DMS53 treated with DMSO at 0.1 percent for 48 hours (cell line): Measurements from ENCODE around the gene TPH1.
A peak's percentile ranks its signal among the peaks of the same experiment; 100 is the strongest.

Experiments used
- DNase-seq: peaks from one replicate; lab custom pipeline; 2025; ENCODE audit not compliant: unreplicated experiment; lab: John Stamatoyannopoulos, UW

TPH1 gene

GRCh38 chr11:18046116-18046777, at the start of gene TPH1:
Gene TPH1 (minus strand): TSS chr11:18046269. CDS start chr11:18040762, 5,507 bp downstream.
- peak; percentile 61 for DNase-seq

- no peak for DNase-seq
These were observed 47.9 kb upstream of the TPH1 start for GRCh38 chr11:18093959-18094358.

GRCh38 chr11:18091731-18092130, 45.7 kb upstream of the TPH1 start:
- no peak for DNase-seq

- DNase-seq = no peak
These were observed 42.9 kb upstream of the TPH1 start for GRCh38 chr11:18088966-18089365.

- no peak for DNase-seq
These were observed 42.3 kb upstream of the TPH1 start for GRCh38 chr11:18088366-18088765.

GRCh38 chr11:18081551-18081950, 35.5 kb upstream of the TPH1 start:
- no peak for DNase-seq

- DNase-seq = no peak
These were observed 34.4 kb upstream of the TPH1 start for GRCh38 chr11:18080451-18080850.

GRCh38 chr11:18078909-18079308, 32.8 kb upstream of the TPH1 start:
- DNase-seq = no peak

GRCh38 chr11:18075444-18075843, 29.4 kb upstream of the TPH1 start:
- no peak for DNase-seq

- DNase-seq = no peak
These were observed 25.1 kb upstream of the TPH1 start for GRCh38 chr11:18071098-18071705.

- DNase-seq = no peak
These were observed 21.3 kb upstream of the TPH1 start for GRCh38 chr11:18067372-18067771.

- DNase-seq = no peak
These were observed 20.6 kb upstream of the TPH1 start for GRCh38 chr11:18066626-18067025.

- DNase-seq = peak; percentile 92
These were observed 19.5 kb upstream of the TPH1 start for GRCh38 chr11:18065572-18065971.

- DNase-seq = no peak
These were observed 18.5 kb upstream of the TPH1 start for GRCh38 chr11:18064450-18065054.

GRCh38 chr11:18063862-18064434, 17.9 kb upstream of the TPH1 start:
- DNase-seq = peak; percentile 34

GRCh38 chr11:18063125-18063524, 17.1 kb upstream of the TPH1 start:
- peak; percentile 61 for DNase-seq

GRCh38 chr11:18061351-18061750, 15.3 kb upstream of the TPH1 start:
- no peak for DNase-seq

GRCh38 chr11:18056561-18057181, 10.6 kb upstream of the TPH1 start:
- peak; percentile 56 for DNase-seq

GRCh38 chr11:18054511-18055103, 8.5 kb upstream of the TPH1 start:
- DNase-seq = no peak

- no peak for DNase-seq
These were observed 4.8 kb upstream of the TPH1 start for GRCh38 chr11:18050848-18051247.

- no peak for DNase-seq
These were observed 9.6 kb downstream of the TPH1 start for GRCh38 chr11:18036456-18036855.
